ENCODE measurements around the gene BHLHE41. TPM values are rescaled to one million over a fixed set of nuclear protein-coding genes. Genes with fewer than 3 reads are reported as not detected.

Gene BHLHE41
- total RNA-seq, 6 donors from 2014 or later, result 9.3 to 78.6 (median 35.2) TPM

- TF ChIP-seq EP300 (IDR thresholded peaks at IDR 0.05) (no peak), POLR2AphosphoS5 (IDR thresholded peaks at IDR 0.05) (no peak), CTCF (IDR thresholded peaks at IDR 0.05) (no peak), POLR2A (IDR thresholded peaks at IDR 0.05) (no peak)
- Histone ChIP-seq H3K36me3 (no peaks in the 10 kb centered on the region), H3K4me3 (no peak overlapping the region), H3K27ac (no peak overlapping the region), H3K27me3 (no peaks in the 10 kb centered on the region), H3K4me1 (no peaks in the 10 kb centered on the region), H3K9me3 (no peaks in the 10 kb centered on the region)
- DNase-seq (no peak), ATAC-seq (ENCODE audit: low FRiP score in 2 of 2) (no peak)
- WGBS, 2 donors, result 93% methylated on average over 2 of the region's 2 CpGs
Observed at GRCh38 chr12:26096036-26096435, 28.8 kb downstream of the BHLHE41 start.

- no peak overlapping the region for H3K27ac ChIP-seq
- H3K36me3 ChIP-seq, result no peaks in the 10 kb centered on the region
- 91 to 93% methylated on average over 2 of the region's 2 CpGs for WGBS, 2 donors
- no peak overlapping the region for H3K4me3 ChIP-seq
- H3K4me1 ChIP-seq, result no peaks in the 10 kb centered on the region
- DNase-seq, result no peak
- no peak for ATAC-seq (ENCODE audit: low FRiP score in 2 of 2)
- TF ChIP-seq POLR2AphosphoS5 (IDR thresholded peaks at IDR 0.05) (no peak), POLR2A (IDR thresholded peaks at IDR 0.05) (no peak), CTCF (IDR thresholded peaks at IDR 0.05) (no peak), EP300 (IDR thresholded peaks at IDR 0.05) (no peak)
- no peaks in the 10 kb centered on the region for H3K27me3 ChIP-seq
- H3K9me3 ChIP-seq, result no peaks in the 10 kb centered on the region
Observed at GRCh38 chr12:26095186-26095585, 29.7 kb downstream of the BHLHE41 start.

GRCh38 chr12:26092346-26093105 lies 32.3 kb downstream of the BHLHE41 start:
- Histone ChIP-seq H3K27ac (no peak overlapping the region), H3K4me3 (no peak overlapping the region), H3K9me3 (no peaks in the 10 kb centered on the region), H3K27me3 (no peaks in the 10 kb centered on the region), H3K36me3 (no peaks in the 10 kb centered on the region), H3K4me1 (no peaks in the 10 kb centered on the region)
- no peak for DNase-seq
- ATAC-seq (ENCODE audit: low FRiP score in 2 of 2), result no peak
- WGBS, 2 donors, result 53 to 76% methylated on average over 4 of the region's 4 CpGs
- TF ChIP-seq POLR2A (IDR thresholded peaks at IDR 0.05) (no peak), CTCF (IDR thresholded peaks at IDR 0.05) (no peak), POLR2AphosphoS5 (IDR thresholded peaks at IDR 0.05) (no peak)

DNA sequence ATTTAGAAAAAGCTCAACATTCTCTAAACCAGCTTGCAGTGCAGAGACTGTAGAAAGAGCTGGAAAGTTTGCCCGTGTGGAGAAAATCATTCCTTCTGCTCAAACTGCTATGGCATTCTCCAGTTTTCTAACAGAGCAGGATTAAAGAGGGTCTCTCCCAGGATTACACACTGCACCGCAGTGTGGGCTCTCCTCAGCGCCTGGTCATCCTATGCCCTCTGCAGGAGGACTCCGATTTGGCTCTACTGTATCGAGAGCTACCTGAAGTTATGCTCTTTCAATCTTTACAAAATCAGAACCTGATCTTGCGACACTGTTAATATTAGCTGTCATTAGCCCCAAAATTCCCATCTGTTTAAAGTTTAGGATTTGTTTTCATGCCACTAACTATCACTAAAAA lies 33.0 kb downstream of the BHLHE41 start:
- ATAC-seq (ENCODE audit: low FRiP score in 2 of 2) (no peak), DNase-seq (no peak)
- Histone ChIP-seq H3K4me3 (no peak overlapping the region), H3K27me3 (no peaks in the 10 kb centered on the region), H3K9me3 (no peaks in the 10 kb centered on the region), H3K36me3 (no peaks in the 10 kb centered on the region), H3K27ac (no peak overlapping the region), H3K4me1 (no peaks in the 10 kb centered on the region)
- TF ChIP-seq CTCF (IDR thresholded peaks at IDR 0.05) (no peak), POLR2A (IDR thresholded peaks at IDR 0.05) (no peak)
- WGBS, 2 donors, result 82 to 86% methylated on average over 6 of the region's 6 CpGs

All from upper lobe of left lung (tissue), 6 donors.